Measurements from ENCODE around the gene PLGRKT. TPM values are rescaled to one million over a fixed set of nuclear protein-coding genes. Genes with fewer than 3 reads are reported as not detected.

PLGRKT gene
- total RNA-seq, 2 experiments from 2014 or later: 30.5 to 30.7 TPM

GRCh38 chr9:5429873-5430564 lies 7.7 kb downstream of the PLGRKT start:
- ChIA-PET CTCF (interaction anchor here (1.0 to 2.3 kb wide), 3 partner anchors 12 to 244 kb away, joined by 4 to 13 read pairs (median 6); partner anchors contain the start of gene INSL6), POLR2A (no interaction called here)
- no peaks in the 10 kb centered on the region for H3K9me3 Mint-ChIP-seq (ENCODE audit: insufficient read depth)
- no peak for DNase-seq
- no peaks in the 10 kb centered on the region for H3K27me3 Mint-ChIP-seq (ENCODE audit: low read depth)
- ATAC-seq: no peak
- no peaks in the 10 kb centered on the region for H3K4me1 Mint-ChIP-seq (ENCODE audit: low read depth)
- no peak overlapping the region for H3K4me3 Mint-ChIP-seq
- no peak overlapping the region for H3K27ac Mint-ChIP-seq
- H3K36me3 Mint-ChIP-seq (ENCODE audit: low read depth): peaks cover 25% of the 10 kb centered on the region

GRCh38 chr9:5428794-5429528 lies 8.8 kb downstream of the PLGRKT start:
- H3K4me1 Mint-ChIP-seq (ENCODE audit: low read depth): no peaks in the 10 kb centered on the region
- ChIA-PET CTCF (interaction anchor here (1.0 to 2.1 kb wide), 3 partner anchors 13 to 243 kb away, joined by 3 to 13 read pairs (median 4); partner anchors contain the start of gene INSL6), POLR2A (no interaction called here)
- ATAC-seq (no peak), DNase-seq (no peak)
- H3K9me3 Mint-ChIP-seq (ENCODE audit: insufficient read depth): no peaks in the 10 kb centered on the region
- no peaks in the 10 kb centered on the region for H3K27me3 Mint-ChIP-seq (ENCODE audit: low read depth)
- H3K27ac Mint-ChIP-seq: no peak overlapping the region
- H3K36me3 Mint-ChIP-seq (ENCODE audit: low read depth): peaks cover 21% of the 10 kb centered on the region
- H3K4me3 Mint-ChIP-seq: no peak overlapping the region

GRCh38 chr9:5428172-5428571 lies 9.6 kb downstream of the PLGRKT start:
- ChIA-PET POLR2A (no interaction called here), CTCF (interaction anchor here (2.1 kb wide), 1 partner anchor 242 kb away, joined by 13 read pairs; the partner anchor contains the start of gene INSL6)
- no peak overlapping the region for H3K4me3 Mint-ChIP-seq
- H3K36me3 Mint-ChIP-seq (ENCODE audit: low read depth): peaks cover 16% of the 10 kb centered on the region
- DNase-seq: no peak
- H3K9me3 Mint-ChIP-seq (ENCODE audit: insufficient read depth): no peaks in the 10 kb centered on the region
- no peaks in the 10 kb centered on the region for H3K27me3 Mint-ChIP-seq (ENCODE audit: low read depth)
- no peaks in the 10 kb centered on the region for H3K4me1 Mint-ChIP-seq (ENCODE audit: low read depth)
- no peak overlapping the region for H3K27ac Mint-ChIP-seq
- ATAC-seq: no peak

GRCh38 chr9:5427005-5427404 lies 10.7 kb downstream of the PLGRKT start:
- no peaks in the 10 kb centered on the region for H3K4me1 Mint-ChIP-seq (ENCODE audit: low read depth)
- CTCF ChIA-PET: interaction anchor here (1.6 to 6.6 kb wide), 3 partner anchors 11 to 668 kb away, joined by 8 to 105 read pairs (median 11); partner anchors contain the start of genes INSL6 and PLGRKT
- no peaks in the 10 kb centered on the region for H3K27me3 Mint-ChIP-seq (ENCODE audit: low read depth)

GRCh38 chr9:5425006-5425628 lies 12.6 kb downstream of the PLGRKT start:
- ATAC-seq: peak; percentile 71
- Mint-ChIP-seq H3K4me3 (no peak overlapping the region), H3K27ac (no peak overlapping the region), H3K27me3 (ENCODE audit: low read depth) (no peaks in the 10 kb centered on the region), H3K9me3 (ENCODE audit: insufficient read depth) (no peaks in the 10 kb centered on the region), H3K4me1 (ENCODE audit: low read depth) (no peaks in the 10 kb centered on the region), H3K36me3 (ENCODE audit: low read depth) (peaks cover 3% of the 10 kb centered on the region)
- POLR2A ChIA-PET: interaction anchor here (0.8 kb wide), 1 partner anchor 12 kb away, joined by 4 read pairs; no protein-coding TSS in a partner anchor
- no peak for DNase-seq
- CTCF ChIA-PET: interaction anchor here (0.6 to 6.6 kb wide), 25 partner anchors 9 to 685 kb away, joined by 3 to 105 read pairs (median 3); partner anchors contain the start of genes CD274, INSL6, PLGRKT and RCL1

More at GRCh38 chr9:5427005-5427404, 10.7 kb downstream of the PLGRKT start:
- H3K27ac Mint-ChIP-seq: no peak overlapping the region
- POLR2A ChIA-PET: interaction anchor here (1.6 kb wide), 1 partner anchor 241 kb away, joined by 4 read pairs; no protein-coding TSS in a partner anchor
- no peak for DNase-seq
- no peaks in the 10 kb centered on the region for H3K9me3 Mint-ChIP-seq (ENCODE audit: insufficient read depth)
- H3K36me3 Mint-ChIP-seq (ENCODE audit: low read depth): peaks cover 6% of the 10 kb centered on the region
- no peak overlapping the region for H3K4me3 Mint-ChIP-seq
- no peak for ATAC-seq

- H3K36me3 Mint-ChIP-seq (ENCODE audit: low read depth): peaks cover 15% of the 10 kb centered on the region
- no peaks in the 10 kb centered on the region for H3K4me1 Mint-ChIP-seq (ENCODE audit: low read depth)
- no peak for DNase-seq
- no peak for ATAC-seq
- no peak overlapping the region for H3K27ac Mint-ChIP-seq
- ChIA-PET POLR2A (no interaction called here), CTCF (interaction anchor here (0.7 to 6.6 kb wide), 3 partner anchors 178 to 557 kb away, joined by 3 to 105 read pairs (median 5); partner anchors contain the start of gene INSL6)
- no peaks in the 10 kb centered on the region for H3K27me3 Mint-ChIP-seq (ENCODE audit: low read depth)
- no peak overlapping the region for H3K4me3 Mint-ChIP-seq
- H3K9me3 Mint-ChIP-seq (ENCODE audit: insufficient read depth): no peaks in the 10 kb centered on the region
Measured at GRCh38 chr9:5422276-5422675, 15.4 kb downstream of the PLGRKT start.

GRCh38 chr9:5421163-5421562 lies 16.6 kb downstream of the PLGRKT start:
- H3K27ac Mint-ChIP-seq: no peak overlapping the region
- no peak overlapping the region for H3K4me3 Mint-ChIP-seq
- ChIA-PET CTCF (interaction anchor here (6.6 kb wide), 1 partner anchor 233 kb away, joined by 105 read pairs; the partner anchor contains the start of gene INSL6), POLR2A (no interaction called here)
- H3K27me3 Mint-ChIP-seq (ENCODE audit: low read depth): no peaks in the 10 kb centered on the region
- H3K36me3 Mint-ChIP-seq (ENCODE audit: low read depth): peaks cover 16% of the 10 kb centered on the region
- ATAC-seq (no peak), DNase-seq (no peak)
- no peaks in the 10 kb centered on the region for H3K4me1 Mint-ChIP-seq (ENCODE audit: low read depth)
- H3K9me3 Mint-ChIP-seq (ENCODE audit: insufficient read depth): no peaks in the 10 kb centered on the region

GRCh38 chr9:5419987-5420386 lies 17.7 kb downstream of the PLGRKT start:
- peaks cover 17% of the 10 kb centered on the region for H3K36me3 Mint-ChIP-seq (ENCODE audit: low read depth)
- POLR2A ChIA-PET: no interaction called here

GRCh38 chr9:5418481-5418880 lies 19.2 kb downstream of the PLGRKT start:
- peaks cover 26% of the 10 kb centered on the region for H3K36me3 Mint-ChIP-seq (ENCODE audit: low read depth)
- H3K27me3 Mint-ChIP-seq (ENCODE audit: low read depth): no peaks in the 10 kb centered on the region
- ChIA-PET CTCF (interaction anchor here (1.6 kb wide), 1 partner anchor 232 kb away, joined by 3 read pairs; no protein-coding TSS in a partner anchor), POLR2A (no interaction called here)
- DNase-seq (no peak), ATAC-seq (no peak)
- H3K27ac Mint-ChIP-seq: no peak overlapping the region
- no peaks in the 10 kb centered on the region for H3K4me1 Mint-ChIP-seq (ENCODE audit: low read depth)
- no peak overlapping the region for H3K4me3 Mint-ChIP-seq
- H3K9me3 Mint-ChIP-seq (ENCODE audit: insufficient read depth): peaks cover 9% of the 10 kb centered on the region

More at GRCh38 chr9:5419987-5420386, 17.7 kb downstream of the PLGRKT start:
- DNase-seq: no peak
- Mint-ChIP-seq H3K9me3 (ENCODE audit: insufficient read depth) (no peaks in the 10 kb centered on the region), H3K4me1 (ENCODE audit: low read depth) (no peaks in the 10 kb centered on the region), H3K27ac (no peak overlapping the region), H3K27me3 (ENCODE audit: low read depth) (no peaks in the 10 kb centered on the region), H3K4me3 (no peak overlapping the region)
- CTCF ChIA-PET: no interaction called here
- ATAC-seq: no peak

GRCh38 chr9:5416953-5417352 lies 20.8 kb downstream of the PLGRKT start:
- DNase-seq (no peak), ATAC-seq (no peak)
- ChIA-PET CTCF (interaction anchor here (0.6 to 1.9 kb wide), 7 partner anchors 8 to 654 kb away, joined by 3 to 11 read pairs (median 3); no protein-coding TSS in a partner anchor), POLR2A (no interaction called here)
- H3K36me3 Mint-ChIP-seq (ENCODE audit: low read depth): peaks cover 37% of the 10 kb centered on the region
- H3K4me3 Mint-ChIP-seq: no peak overlapping the region
- H3K27me3 Mint-ChIP-seq (ENCODE audit: low read depth): no peaks in the 10 kb centered on the region
- peaks cover 9% of the 10 kb centered on the region for H3K9me3 Mint-ChIP-seq (ENCODE audit: insufficient read depth)
- H3K27ac Mint-ChIP-seq: no peak overlapping the region
- no peaks in the 10 kb centered on the region for H3K4me1 Mint-ChIP-seq (ENCODE audit: low read depth)

GRCh38 chr9:5408596-5408995 lies 29.1 kb downstream of the PLGRKT start:
- CTCF ChIA-PET: no interaction called here

More at GRCh38 chr9:5408596-5408995, 29.1 kb downstream of the PLGRKT start:
- POLR2A ChIA-PET: no interaction called here
- Mint-ChIP-seq H3K27me3 (ENCODE audit: low read depth) (no peaks in the 10 kb centered on the region), H3K9me3 (ENCODE audit: insufficient read depth) (peaks cover 38% of the 10 kb centered on the region), H3K4me3 (no peak overlapping the region), H3K36me3 (ENCODE audit: low read depth) (peaks cover 45% of the 10 kb centered on the region), H3K4me1 (ENCODE audit: low read depth) (no peaks in the 10 kb centered on the region), H3K27ac (no peak overlapping the region)
- no peak for ATAC-seq
- no peak for DNase-seq
